H9 (cell line): ENCODE measurements around the gene ASB8. TPM values are rescaled to one million over a fixed set of nuclear protein-coding genes. Genes with fewer than 3 reads are reported as not detected.
A peak's percentile ranks its signal among the peaks of the same experiment; 100 is the strongest.

Experiments used
- DNase-seq: peaks from one replicate; pipeline ENCODE4 v3.0.0-alpha.2; 2017
- H2AFZ ChIP-seq: one replicate; pipeline ENCODE4 v1.6.1; 2013; ENCODE audit warnings: mild to moderate bottlenecking, low read length, control low read depth, moderate library complexity
- H2AK5ac ChIP-seq: 2 replicates; pipeline ENCODE4 v1.6.1; 2013; ENCODE audit warnings: low read length, control low read depth, mixed read lengths; ENCODE audit not compliant: insufficient read length
- H2BK120ac ChIP-seq: one replicate; pipeline ENCODE4 v1.6.1; 2013; ENCODE audit warnings: low read depth, mild to moderate bottlenecking, low read length, control low read depth, inconsistent platforms; ENCODE audit not compliant: poor library complexity, severe bottlenecking
- H2BK12ac ChIP-seq: 2 replicates; pipeline ENCODE4 v1.6.1; 2013; ENCODE audit warnings: low read length, control low read depth, mixed read lengths, low read depth; ENCODE audit not compliant: insufficient read length
- H2BK15ac ChIP-seq: 2 replicates; pipeline ENCODE4 v1.6.1; 2013; ENCODE audit warnings: low read depth, low read length, control low read depth
- H2BK20ac ChIP-seq: one replicate; pipeline ENCODE4 v1.6.1; 2013; ENCODE audit warnings: low read depth, mild to moderate bottlenecking, low read length, control low read depth, inconsistent platforms; ENCODE audit not compliant: poor library complexity, severe bottlenecking
- H2BK5ac ChIP-seq: 2 replicates; pipeline ENCODE4 v1.6.1; 2013; ENCODE audit warnings: low read length, control low read depth, mixed read lengths; ENCODE audit not compliant: insufficient read length
- H3K14ac ChIP-seq: 2 replicates; pipeline ENCODE4 v1.6.1; 2013; ENCODE audit warnings: low read length, control low read depth; ENCODE audit not compliant: insufficient read depth
- H3K18ac ChIP-seq: 2 replicates; pipeline ENCODE4 v1.6.1; 2013; ENCODE audit warnings: low read depth, mild to moderate bottlenecking, mixed read lengths, low read length, control low read depth; ENCODE audit not compliant: insufficient read length
- H3K23ac ChIP-seq: 2 replicates; pipeline ENCODE4 v1.6.1; 2013; ENCODE audit warnings: low read length, control low read depth, mixed read lengths, low read depth; ENCODE audit not compliant: insufficient read length
- H3K23me2 ChIP-seq: 2 replicates; pipeline ENCODE4 v1.6.1; 2013; ENCODE audit warnings: low read depth, mild to moderate bottlenecking, mixed read lengths, low read length, control low read depth; ENCODE audit not compliant: insufficient read length, poor library complexity, severe bottlenecking
- H3K27ac ChIP-seq: 2 replicates; pipeline ENCODE4 v1.5.1; 2013; ENCODE audit warnings: low read length, control low read depth, mixed read lengths, low read depth; ENCODE audit not compliant: insufficient read length
- H3K27me3 ChIP-seq: 2 replicates; pipeline ENCODE4 v1.6.1; 2013; ENCODE audit warnings: low read length, control low read depth, inconsistent platforms; ENCODE audit not compliant: insufficient read depth
- H3K4ac ChIP-seq: 2 replicates; pipeline ENCODE4 v1.6.1; 2013; ENCODE audit warnings: low read depth, mild to moderate bottlenecking, control low read depth, inconsistent platforms, low read length, moderate library complexity
- H3K4me1 ChIP-seq: 2 replicates; pipeline ENCODE4 v1.6.1; 2013; ENCODE audit warnings: low read length, control low read depth, inconsistent platforms; ENCODE audit not compliant: insufficient read depth
- H3K4me2 ChIP-seq: 2 replicates; pipeline ENCODE4 v1.6.1; 2013; ENCODE audit warnings: low read length, control low read depth, mixed read lengths; ENCODE audit not compliant: insufficient read length, insufficient read depth
- H3K56ac ChIP-seq: 2 replicates; pipeline ENCODE4 v1.6.1; 2013; ENCODE audit warnings: low read depth, mild to moderate bottlenecking, mixed read lengths, low read length, control low read depth; ENCODE audit not compliant: insufficient read length
- H3K79me1 ChIP-seq: 2 replicates; pipeline ENCODE4 v1.6.1; 2013; ENCODE audit warnings: low read depth, mild to moderate bottlenecking, moderate library complexity, low read length, control low read depth, inconsistent platforms; ENCODE audit not compliant: insufficient read depth, poor library complexity, severe bottlenecking
- H3K79me2 ChIP-seq: 2 replicates; pipeline ENCODE4 v1.6.1; 2013; ENCODE audit warnings: low read length, control low read depth, inconsistent platforms; ENCODE audit not compliant: insufficient read depth
- H3K9ac ChIP-seq: 2 replicates; pipeline ENCODE4 v1.6.1; 2013; ENCODE audit warnings: low read length, control low read depth, mixed read lengths; ENCODE audit not compliant: insufficient read length; ENCODE audit errors: extremely low read depth
- H3K9me3 ChIP-seq: one replicate; pipeline ENCODE4 v1.6.1; 2013; ENCODE audit warnings: low read depth, low read length, inconsistent platforms; ENCODE audit not compliant: control insufficient read depth
- H3T11ph ChIP-seq: one replicate; pipeline ENCODE4 v1.6.1; 2013; ENCODE audit warnings: mild to moderate bottlenecking, low read length, control low read depth, inconsistent platforms
- H4K20me1 ChIP-seq: one replicate; pipeline ENCODE4 v1.6.1; 2013; ENCODE audit not compliant: control insufficient read depth, insufficient read length, insufficient read depth
- H4K5ac ChIP-seq: 2 replicates; pipeline ENCODE4 v1.6.1; 2013; ENCODE audit warnings: low read depth, mild to moderate bottlenecking, mixed read lengths, low read length, control low read depth; ENCODE audit not compliant: insufficient read length
- H4K8ac ChIP-seq: replicated peaks from 2 replicates; pipeline ENCODE4 v1.6.1; 2013; ENCODE audit warnings: low read length, control low read depth, mixed read lengths, low read depth; ENCODE audit not compliant: insufficient read length
- H4K91ac ChIP-seq: 2 replicates; pipeline ENCODE4 v1.6.1; 2013; ENCODE audit warnings: low read depth, mild to moderate bottlenecking, moderate library complexity, mixed read lengths, low read length, control low read depth; ENCODE audit not compliant: insufficient read length
- H3K27ac Mint-ChIP-seq, 3 experiments: 2 replicates in 2 of 3; 3 replicates in 1 of 3; pipeline ENCODE4 v1.8.0; 2020 to 2021; ENCODE audit warnings: mixed read lengths in 3 of 3, mild to moderate bottlenecking in 1 of 3, moderate library complexity in 1 of 3
- H3K27me3 Mint-ChIP-seq: 2 replicates; pipeline ENCODE4 v1.8.0; 2021; ENCODE audit warnings: low read depth, mild to moderate bottlenecking, moderate library complexity, mixed read lengths
- H3K36me3 Mint-ChIP-seq, 3 experiments: 2 replicates in 2 of 3; 3 replicates in 1 of 3; pipeline ENCODE4 v1.8.0; 2020 to 2021; ENCODE audit warnings: low read depth in 3 of 3, mixed read lengths in 3 of 3; ENCODE audit not compliant: insufficient read depth in 1 of 3
- H3K4me1 Mint-ChIP-seq, 2 experiments: 2 replicates each; pipeline ENCODE4 v1.8.0; 2020; ENCODE audit warnings: mixed read lengths in 2 of 2
- H3K4me3 Mint-ChIP-seq, 2 experiments: 2 replicates in 1 of 2; 3 replicates in 1 of 2; pipeline ENCODE4 v1.8.0; 2020 to 2021; ENCODE audit warnings: mild to moderate bottlenecking in 2 of 2, mixed read lengths in 2 of 2, moderate library complexity in 1 of 2
- H3K9me3 Mint-ChIP-seq, 2 experiments: 2 replicates in 1 of 2; 3 replicates in 1 of 2; pipeline ENCODE4 v1.8.0; 2020; ENCODE audit warnings: mild to moderate bottlenecking in 2 of 2, mixed read lengths in 2 of 2, moderate library complexity in 1 of 2
- WGBS: extraction: QIAGEN DNeasy Blood & Tissue Kit; methylation state at CpG from one replicate; pipeline ENCODE4 v1.1.7; 2013; ENCODE audit warnings: missing lambda C conversion rate, low lambda C conversion rate, mixed read lengths; ENCODE audit not compliant: insufficient read length; ENCODE audit errors: extremely low coverage; 5-methylcytosine and 5-hydroxymethylcytosine counted together
- total RNA-seq: library from RNA; stranded (reverse); gene quantifications from 2 replicates; pipeline ENCODE4 v1.2.1, GENCODE V29; 2021
- TF ChIP-seq, protein P1 (sequence below): fragments of 200-600 bp; sonication (generic); conservative IDR thresholded peaks from 3 replicates; pipeline ENCODE4 v1.8.0; 2021; ENCODE audit warnings: antibody characterized with exemption, mild to moderate bottlenecking

ASB8 gene
- total RNA-seq, 1 experiment from 2014 or later, result 10.9 TPM

GRCh38 chr12:48143898-48144297, 13.4 kb downstream of the ASB8 start:
- Mint-ChIP-seq H3K27ac (peak overlapping the region; percentile 84 to 93 (median 92)), H3K4me1 (peaks cover 33 to 37% of the 10 kb centered on the region in 2 experiments), H3K27me3 (no peaks in the 10 kb centered on the region), H3K36me3 (peaks cover 64 to 78% (median 77%) of the 10 kb centered on the region in 3 experiments), H3K9me3 (no peaks in the 10 kb centered on the region), H3K4me3 (peak overlapping the region in 1 of 2 experiments; percentile 8; a peak in 2 of 5 replicates)
- Histone ChIP-seq H2BK5ac (no peak overlapping the region), H4K20me1 (no peaks in the 10 kb centered on the region), H3K27me3 (no peaks in the 10 kb centered on the region), H3K23me2 (no peaks in the 10 kb centered on the region), H2AFZ (no peak overlapping the region), H3K14ac (no peak overlapping the region), H2AK5ac (no peak overlapping the region), H3T11ph (no peak overlapping the region), H3K27ac (peak overlapping the region; percentile 83), H4K8ac (no peak overlapping the region), H3K9me3 (no peaks in the 10 kb centered on the region), H2BK120ac (no peak overlapping the region), H3K79me1 (no peaks in the 10 kb centered on the region), H3K56ac (no peak overlapping the region), H4K91ac (no peak overlapping the region), H2BK20ac (no peak overlapping the region), H4K5ac (no peak overlapping the region), H2BK12ac (no peak overlapping the region), H3K18ac (no peak overlapping the region), H3K79me2 (no peaks in the 10 kb centered on the region), H3K9ac (no peak overlapping the region), H3K23ac (no peak overlapping the region), H3K4me1 (peaks cover 10% of the 10 kb centered on the region), H2BK15ac (no peak overlapping the region), H3K4ac (no peak overlapping the region), H3K4me2 (no peak overlapping the region)
- TF ChIP-seq, protein P1, sequence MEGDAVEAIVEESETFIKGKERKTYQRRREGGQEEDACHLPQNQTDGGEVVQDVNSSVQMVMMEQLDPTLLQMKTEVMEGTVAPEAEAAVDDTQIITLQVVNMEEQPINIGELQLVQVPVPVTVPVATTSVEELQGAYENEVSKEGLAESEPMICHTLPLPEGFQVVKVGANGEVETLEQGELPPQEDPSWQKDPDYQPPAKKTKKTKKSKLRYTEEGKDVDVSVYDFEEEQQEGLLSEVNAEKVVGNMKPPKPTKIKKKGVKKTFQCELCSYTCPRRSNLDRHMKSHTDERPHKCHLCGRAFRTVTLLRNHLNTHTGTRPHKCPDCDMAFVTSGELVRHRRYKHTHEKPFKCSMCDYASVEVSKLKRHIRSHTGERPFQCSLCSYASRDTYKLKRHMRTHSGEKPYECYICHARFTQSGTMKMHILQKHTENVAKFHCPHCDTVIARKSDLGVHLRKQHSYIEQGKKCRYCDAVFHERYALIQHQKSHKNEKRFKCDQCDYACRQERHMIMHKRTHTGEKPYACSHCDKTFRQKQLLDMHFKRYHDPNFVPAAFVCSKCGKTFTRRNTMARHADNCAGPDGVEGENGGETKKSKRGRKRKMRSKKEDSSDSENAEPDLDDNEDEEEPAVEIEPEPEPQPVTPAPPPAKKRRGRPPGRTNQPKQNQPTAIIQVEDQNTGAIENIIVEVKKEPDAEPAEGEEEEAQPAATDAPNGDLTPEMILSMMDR, result peak; percentile 36; the same call in 2 of the 3 replicates
- DNase-seq, result no peak
- WGBS, result no CpG with 5 or more reads among the region's 2 CpGs
